ENCODE data around the gene HOXD4. TPM values are rescaled to one million over a fixed set of nuclear protein-coding genes. Genes with fewer than 3 reads are reported as not detected.

The HOXD4 gene
- polyA plus RNA-seq, 1 of the 3 experiments (the other 2 are of a cell fraction): 1.0 TPM

GRCh38 chr2:176105078-176105729 is 46.1 kb upstream of the HOXD4 start:
- CTCF ChIA-PET: interaction anchor here (0.8 to 17.7 kb wide), 14 partner anchors 9 to 1405 kb away, joined by 3 to 264 read pairs (median 4); partner anchors contain the start of genes HOXD10, HOXD12, HOXD13 and HOXD9
- H3K9me3 ChIP-seq: no peaks in the 10 kb centered on the region
- no peak for DNase-seq
- no peak overlapping the region for H2AFZ ChIP-seq (ENCODE audit: low read depth)
- H3K79me2 ChIP-seq (ENCODE audit: insufficient read depth): no peaks in the 10 kb centered on the region
- peaks cover 0 to 13% of the 10 kb centered on the region in 2 experiments; a peak in 2 of 4 replicates for H3K4me1 ChIP-seq (ENCODE audit: control insufficient read depth in 1 of 2, insufficient read depth in 2 of 2, low read depth in 1 of 2, low read length in 1 of 2)
- H3K4me2 ChIP-seq: peak overlapping the region; percentile 76; the same call in 1 of the 2 replicates
- no peak for TF ChIP-seq RAD21 (IDR thresholded peaks at IDR 0.05; ENCODE audit: low read length)
- TF ChIP-seq IRF3 (IDR thresholded peaks at IDR 0.05; ENCODE audit: low read depth, low read length): no peak
- TF ChIP-seq SMC3 (IDR thresholded peaks at IDR 0.05; ENCODE audit: low read depth, low read length): no peak
- TF ChIP-seq RXRA (IDR thresholded peaks at IDR 0.05; ENCODE audit: borderline replicate concordance, low read depth): no peak
- TF ChIP-seq FOXM1 (IDR thresholded peaks at IDR 0.05; ENCODE audit: low read depth): no peak
- no peak for TF ChIP-seq MAX (IDR thresholded peaks at IDR 0.05; ENCODE audit: low read depth)
- no peak for TF ChIP-seq YY1 (IDR thresholded peaks at IDR 0.05; ENCODE audit: low read depth)
- peaks cover 86% of the 10 kb centered on the region for H3K27me3 ChIP-seq (ENCODE audit: insufficient read depth)
- H4K20me1 ChIP-seq (ENCODE audit: insufficient read depth): no peaks in the 10 kb centered on the region
- no peaks in the 10 kb centered on the region for H3K9me2 ChIP-seq
- H3K9ac ChIP-seq: no peak overlapping the region
- POLR2A ChIA-PET: no interaction called here
- WGBS (ENCODE audit: low lambda C conversion rate): 45% methylated on average over 25 of the region's 25 CpGs
- peaks cover 11% of the 10 kb centered on the region for H3F3A ChIP-seq (replicated peaks; ENCODE audit: insufficient read depth)
- H3K36me3 ChIP-seq (replicated peaks in 1 of 2; ENCODE audit: control insufficient read depth in 1 of 2, insufficient read depth in 2 of 2, low read length in 1 of 2): no peaks in the 10 kb centered on the region
- no peak overlapping the region for H3K27ac ChIP-seq (ENCODE audit: low read depth in 2 of 2, low read length in 1 of 2)
- peak overlapping the region; percentile 32 to 54; a peak in 3 of 4 replicates for H3K4me3 ChIP-seq (ENCODE audit: low read depth in 2 of 2, low read length in 1 of 2)

- 53% methylated on average over 24 of the region's 25 CpGs for WGBS (ENCODE audit: low lambda C conversion rate)
- Histone ChIP-seq H3K9me3 (no peaks in the 10 kb centered on the region), H3K27me3 (ENCODE audit: insufficient read depth) (peaks cover 86% of the 10 kb centered on the region), H3K4me2 (peak overlapping the region; percentile 63; the same call in 1 of the 2 replicates), H2AFZ (ENCODE audit: low read depth) (no peak overlapping the region), H3K9me2 (no peaks in the 10 kb centered on the region), H3K4me3 (ENCODE audit: low read depth in 2 of 2, low read length in 1 of 2) (no peak overlapping the region), H3K27ac (ENCODE audit: low read depth in 2 of 2, low read length in 1 of 2) (no peak overlapping the region), H3K79me2 (ENCODE audit: insufficient read depth) (no peaks in the 10 kb centered on the region), H4K20me1 (ENCODE audit: insufficient read depth) (no peaks in the 10 kb centered on the region), H3F3A (replicated peaks; ENCODE audit: insufficient read depth) (peaks cover 11% of the 10 kb centered on the region), H3K36me3 (replicated peaks in 1 of 2; ENCODE audit: control insufficient read depth in 1 of 2, insufficient read depth in 2 of 2, low read length in 1 of 2) (no peaks in the 10 kb centered on the region), H3K4me1 (ENCODE audit: control insufficient read depth in 1 of 2, insufficient read depth in 2 of 2, low read depth in 1 of 2, low read length in 1 of 2) (peaks cover 0 to 13% of the 10 kb centered on the region in 2 experiments; a peak in 2 of 4 replicates), H3K9ac (no peak overlapping the region)
- ChIA-PET CTCF (interaction anchor here (0.7 to 17.7 kb wide), 11 partner anchors 8 to 1032 kb away, joined by 3 to 264 read pairs (median 4); partner anchors contain the start of genes HOXD10, HOXD12, HOXD13 and HOXD9), POLR2A (interaction anchor here (0.7 kb wide), 1 partner anchor 1023 kb away, joined by 3 read pairs; no protein-coding TSS in a partner anchor)
- no peak for DNase-seq
- TF ChIP-seq FOSL2 (IDR thresholded peaks at IDR 0.05; ENCODE audit: borderline replicate concordance, low read depth) (no peak), TEAD4 (IDR thresholded peaks at IDR 0.05; ENCODE audit: borderline replicate concordance, insufficient read depth) (no peak), MXI1 (IDR thresholded peaks at IDR 0.05; ENCODE audit: low read depth, low read length) (no peak), ZBTB33 (IDR thresholded peaks at IDR 0.05; ENCODE audit: borderline replicate concordance, low read depth) (no peak), CHD2 (IDR thresholded peaks at IDR 0.05; ENCODE audit: low read length, partially characterized antibody) (no peak), GATA2 (CRISPR knock-in tag; IDR thresholded peaks at IDR 0.05) (no peak), TAF1 (IDR thresholded peaks at IDR 0.05; ENCODE audit: borderline replicate concordance, low read depth, low read length) (no peak), RXRA (IDR thresholded peaks at IDR 0.05; ENCODE audit: borderline replicate concordance, low read depth) (no peak), NRF1 (IDR thresholded peaks at IDR 0.05; ENCODE audit: low read depth, low read length) (no peak), GABPA (IDR thresholded peaks at IDR 0.05; ENCODE audit: low read depth) (no peak), TCF12 (IDR thresholded peaks at IDR 0.05) (no peak), FOXM1 (IDR thresholded peaks at IDR 0.05; ENCODE audit: low read depth) (no peak), EZH2phosphoT487 (IDR thresholded peaks at IDR 0.05; ENCODE audit: borderline replicate concordance, low read depth) (no peak), RFX5 (IDR thresholded peaks at IDR 0.05; ENCODE audit: low read length) (no peak), JUND (IDR thresholded peaks at IDR 0.05) (no peak), SIN3A (IDR thresholded peaks at IDR 0.05; ENCODE audit: borderline replicate concordance, low read depth, low read length) (no peak), SMC3 (IDR thresholded peaks at IDR 0.05; ENCODE audit: low read depth, low read length) (no peak), PBX3 (IDR thresholded peaks at IDR 0.05) (no peak)
Observed at GRCh38 chr2:176105730-176106580, 45.4 kb upstream of the HOXD4 start.

All from SK-N-SH (cell line).